ENCODE measurements around the gene FGF5. TPM values are rescaled to one million over a fixed set of nuclear protein-coding genes. Genes with fewer than 3 reads are reported as not detected.

The FGF5 gene
- total RNA-seq, 1 experiment from 2014 or later, result not detected

DNA sequence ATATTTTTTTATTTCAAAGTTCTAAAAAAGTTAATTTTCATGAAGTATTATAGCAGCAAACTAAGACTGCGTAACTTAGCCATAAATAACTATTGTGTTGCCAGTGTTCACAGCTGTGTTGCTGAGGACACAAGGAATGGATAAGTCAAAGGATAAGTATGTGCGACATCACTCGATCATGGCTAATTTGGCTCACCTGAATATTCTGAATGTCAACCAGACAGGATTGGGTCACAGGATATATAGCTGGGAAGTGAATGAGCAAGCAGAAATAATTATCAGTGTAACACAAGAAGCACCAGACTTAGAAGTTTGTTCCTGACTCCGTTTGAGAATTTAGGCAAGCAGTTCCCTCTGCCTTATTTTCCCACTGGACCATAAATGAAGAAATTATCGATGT, 35.3 kb upstream of the FGF5 start:
- TF ChIP-seq, protein P1, sequence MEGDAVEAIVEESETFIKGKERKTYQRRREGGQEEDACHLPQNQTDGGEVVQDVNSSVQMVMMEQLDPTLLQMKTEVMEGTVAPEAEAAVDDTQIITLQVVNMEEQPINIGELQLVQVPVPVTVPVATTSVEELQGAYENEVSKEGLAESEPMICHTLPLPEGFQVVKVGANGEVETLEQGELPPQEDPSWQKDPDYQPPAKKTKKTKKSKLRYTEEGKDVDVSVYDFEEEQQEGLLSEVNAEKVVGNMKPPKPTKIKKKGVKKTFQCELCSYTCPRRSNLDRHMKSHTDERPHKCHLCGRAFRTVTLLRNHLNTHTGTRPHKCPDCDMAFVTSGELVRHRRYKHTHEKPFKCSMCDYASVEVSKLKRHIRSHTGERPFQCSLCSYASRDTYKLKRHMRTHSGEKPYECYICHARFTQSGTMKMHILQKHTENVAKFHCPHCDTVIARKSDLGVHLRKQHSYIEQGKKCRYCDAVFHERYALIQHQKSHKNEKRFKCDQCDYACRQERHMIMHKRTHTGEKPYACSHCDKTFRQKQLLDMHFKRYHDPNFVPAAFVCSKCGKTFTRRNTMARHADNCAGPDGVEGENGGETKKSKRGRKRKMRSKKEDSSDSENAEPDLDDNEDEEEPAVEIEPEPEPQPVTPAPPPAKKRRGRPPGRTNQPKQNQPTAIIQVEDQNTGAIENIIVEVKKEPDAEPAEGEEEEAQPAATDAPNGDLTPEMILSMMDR (conservative IDR thresholded peaks at IDR 0.05), result no peak
- no peaks in the 10 kb centered on the region for H3K9me3 Mint-ChIP-seq

More for the DNA sequence above, 35.3 kb upstream of the FGF5 start:
- Histone ChIP-seq H3K56ac (ENCODE audit: insufficient read length, low read depth, low read length) (no peak overlapping the region), H2BK15ac (ENCODE audit: low read depth, low read length) (no peak overlapping the region), H4K8ac (replicated peaks; ENCODE audit: insufficient read length, low read depth, low read length) (no peak overlapping the region), H3K79me2 (ENCODE audit: insufficient read depth, low read length) (no peaks in the 10 kb centered on the region), H2AFZ (ENCODE audit: low read length) (no peak overlapping the region), H3K18ac (ENCODE audit: insufficient read length, low read depth, low read length) (no peak overlapping the region), H3T11ph (ENCODE audit: low read length) (no peak overlapping the region), H3K27ac (ENCODE audit: insufficient read length, low read depth, low read length) (no peak overlapping the region), H3K23me2 (ENCODE audit: insufficient read length, low read depth, low read length, poor library complexity, severe bottlenecking) (no peaks in the 10 kb centered on the region), H2AK5ac (ENCODE audit: insufficient read length, low read length) (no peak overlapping the region), H4K5ac (ENCODE audit: insufficient read length, low read depth, low read length) (no peak overlapping the region), H3K4me1 (ENCODE audit: insufficient read depth, low read length) (no peaks in the 10 kb centered on the region), H3K27me3 (ENCODE audit: insufficient read depth, low read length) (no peaks in the 10 kb centered on the region), H3K9me3 (ENCODE audit: control insufficient read depth, low read depth, low read length) (no peaks in the 10 kb centered on the region), H3K14ac (ENCODE audit: insufficient read depth, low read length) (no peak overlapping the region), H4K20me1 (ENCODE audit: control insufficient read depth, insufficient read depth, insufficient read length) (no peaks in the 10 kb centered on the region), H3K23ac (ENCODE audit: insufficient read length, low read depth, low read length) (no peak overlapping the region), H2BK20ac (ENCODE audit: low read depth, low read length, poor library complexity, severe bottlenecking) (no peak overlapping the region), H2BK120ac (ENCODE audit: low read depth, low read length, poor library complexity, severe bottlenecking) (no peak overlapping the region), H2BK5ac (ENCODE audit: insufficient read length, low read length) (no peak overlapping the region), H3K9ac (ENCODE audit: extremely low read depth, insufficient read length, low read length) (no peak overlapping the region), H4K91ac (ENCODE audit: insufficient read length, low read depth, low read length) (no peak overlapping the region), H3K79me1 (ENCODE audit: insufficient read depth, low read depth, low read length, poor library complexity, severe bottlenecking) (no peaks in the 10 kb centered on the region), H3K4me2 (ENCODE audit: insufficient read depth, insufficient read length, low read length) (no peak overlapping the region), H3K4ac (ENCODE audit: low read depth, low read length) (no peak overlapping the region), H2BK12ac (ENCODE audit: insufficient read length, low read depth, low read length) (no peak overlapping the region)
- Mint-ChIP-seq H3K36me3 (ENCODE audit: insufficient read depth in 1 of 3, low read depth in 3 of 3) (no peaks in the 10 kb centered on the region), H3K27me3 (ENCODE audit: low read depth) (peaks cover 27% of the 10 kb centered on the region), H3K4me3 (no peak overlapping the region), H3K4me1 (no peaks in the 10 kb centered on the region), H3K27ac (no peak overlapping the region)
- DNase-seq, result no peak
- no CpG with 5 or more reads among the region's 5 CpGs for WGBS (ENCODE audit: extremely low coverage, insufficient read length, low lambda C conversion rate)
